Activated T-cell treated with anti-CD3 and anti-CD28 coated beads, Interleukin-2, amount 50 U/mL, for 1 hour (primary cell): ENCODE data around the gene LRRC75A.

Source experiments
- DNase-seq: peaks from one replicate; pipeline ENCODE4 v3.0.0-alpha.2; 2020

Gene LRRC75A

DNA sequence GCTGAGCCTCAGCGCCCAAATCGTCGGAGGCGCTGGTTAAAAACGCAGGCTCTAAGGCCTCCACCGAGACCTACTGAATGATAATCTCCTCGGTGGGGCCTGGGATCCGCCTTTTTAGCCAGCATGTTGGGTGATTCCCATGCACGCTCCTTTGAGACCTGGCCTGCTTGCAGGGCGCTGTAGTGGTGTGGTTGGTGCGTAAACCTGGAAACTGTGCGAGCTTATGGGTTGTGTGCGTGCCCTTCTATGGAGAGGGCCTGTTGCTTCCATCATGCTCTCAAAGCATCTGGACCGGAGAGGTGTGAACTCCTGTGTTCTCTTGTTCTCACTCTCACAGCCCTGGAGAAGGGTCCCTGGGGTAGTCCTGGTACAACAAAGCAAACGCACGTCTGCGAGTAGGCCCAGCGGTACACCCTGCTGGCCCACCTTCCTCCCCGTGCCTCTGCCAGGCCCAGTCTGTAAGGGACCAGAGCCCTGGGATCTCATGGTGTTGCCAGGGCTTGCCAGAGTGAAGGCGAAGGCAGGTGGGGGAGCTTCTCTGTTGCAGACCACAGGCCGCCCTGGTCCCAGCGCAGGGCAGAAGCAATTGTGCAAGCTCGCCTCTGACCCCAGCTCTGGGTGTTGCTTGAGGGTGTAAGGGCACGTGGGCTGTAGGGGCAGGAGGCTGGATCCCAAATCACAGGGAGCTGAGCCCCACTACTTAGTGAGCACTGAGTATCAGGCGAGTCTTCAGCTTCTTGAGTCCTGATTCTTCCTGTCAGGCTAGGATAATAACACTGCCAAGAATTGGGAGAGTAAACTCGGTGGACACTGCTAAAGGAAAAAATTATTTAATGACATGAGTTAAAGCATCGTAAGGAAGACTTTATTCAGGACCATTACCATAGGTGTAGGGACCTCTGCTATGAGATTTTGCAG is 879 bp upstream of the LRRC75A start:
- DNase-seq = no peak

DNA sequence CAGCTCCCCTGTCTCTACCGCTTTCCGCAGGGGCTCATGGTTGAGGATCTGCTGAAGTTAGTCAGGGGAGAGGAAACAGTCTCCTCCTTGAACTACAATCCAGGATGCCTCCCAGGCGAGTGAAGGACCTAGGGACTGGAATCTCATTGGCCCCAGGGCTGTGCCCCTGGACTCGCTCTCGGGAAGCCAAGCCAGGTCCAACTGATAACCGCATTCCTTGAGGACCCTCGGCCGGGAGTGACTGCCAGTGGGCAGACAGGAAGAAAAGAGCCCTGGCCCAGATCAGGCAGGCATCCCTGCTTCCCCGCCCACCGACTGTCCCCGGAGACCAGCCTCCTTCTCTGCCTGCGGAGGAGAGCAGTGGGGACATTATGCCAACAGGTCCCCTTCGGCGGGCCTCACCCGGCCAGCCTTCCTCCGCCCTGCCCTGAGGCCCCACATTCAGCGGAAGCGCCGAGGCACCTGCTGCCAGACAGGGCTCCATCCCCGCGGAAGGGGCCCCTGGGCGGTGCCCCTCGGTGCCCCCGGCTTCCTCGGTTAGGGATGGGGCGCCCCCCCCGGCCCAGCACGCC is 776 bp downstream of the LRRC75A start:
- DNase-seq = no peak

DNA sequence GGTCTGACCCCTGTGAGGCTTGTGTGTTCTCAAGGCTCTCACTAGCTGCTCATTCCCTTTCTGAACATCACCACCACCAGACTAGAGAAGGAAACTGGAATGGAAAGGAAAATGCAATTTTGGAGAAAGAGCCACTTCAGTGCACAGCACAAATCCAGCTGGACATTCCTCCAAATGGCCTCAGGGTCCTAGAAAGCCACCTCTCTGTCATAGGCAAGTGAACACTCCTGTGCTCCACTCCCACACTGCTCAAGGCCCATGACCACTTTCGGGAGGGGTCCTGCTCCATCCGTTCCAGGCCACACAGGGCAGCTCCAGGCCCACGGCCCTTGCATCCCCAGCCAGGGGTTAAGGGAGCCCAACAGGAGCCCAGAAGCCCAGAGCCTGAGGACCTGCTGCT is 2.6 kb downstream of the LRRC75A start:
- no peak for DNase-seq

DNA sequence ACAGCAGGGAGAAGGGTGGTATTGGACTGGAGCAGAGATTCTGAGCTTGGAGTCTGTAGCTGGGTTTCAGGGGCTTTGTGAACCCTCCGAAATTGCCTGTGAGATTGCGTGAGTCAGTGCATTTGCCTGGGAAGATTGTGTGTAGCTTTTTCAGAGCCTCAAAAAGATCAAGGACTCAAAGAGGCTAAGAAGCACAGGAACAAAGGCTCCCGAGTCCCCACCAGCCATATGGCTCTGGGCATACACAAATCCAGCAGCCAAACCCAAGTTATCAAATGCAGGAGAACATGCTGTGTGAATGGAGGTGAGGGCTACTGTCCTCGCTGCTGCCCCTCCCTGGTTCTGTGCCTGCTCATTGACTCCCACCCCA is 3.0 kb downstream of the LRRC75A start:
- DNase-seq = no peak

DNA sequence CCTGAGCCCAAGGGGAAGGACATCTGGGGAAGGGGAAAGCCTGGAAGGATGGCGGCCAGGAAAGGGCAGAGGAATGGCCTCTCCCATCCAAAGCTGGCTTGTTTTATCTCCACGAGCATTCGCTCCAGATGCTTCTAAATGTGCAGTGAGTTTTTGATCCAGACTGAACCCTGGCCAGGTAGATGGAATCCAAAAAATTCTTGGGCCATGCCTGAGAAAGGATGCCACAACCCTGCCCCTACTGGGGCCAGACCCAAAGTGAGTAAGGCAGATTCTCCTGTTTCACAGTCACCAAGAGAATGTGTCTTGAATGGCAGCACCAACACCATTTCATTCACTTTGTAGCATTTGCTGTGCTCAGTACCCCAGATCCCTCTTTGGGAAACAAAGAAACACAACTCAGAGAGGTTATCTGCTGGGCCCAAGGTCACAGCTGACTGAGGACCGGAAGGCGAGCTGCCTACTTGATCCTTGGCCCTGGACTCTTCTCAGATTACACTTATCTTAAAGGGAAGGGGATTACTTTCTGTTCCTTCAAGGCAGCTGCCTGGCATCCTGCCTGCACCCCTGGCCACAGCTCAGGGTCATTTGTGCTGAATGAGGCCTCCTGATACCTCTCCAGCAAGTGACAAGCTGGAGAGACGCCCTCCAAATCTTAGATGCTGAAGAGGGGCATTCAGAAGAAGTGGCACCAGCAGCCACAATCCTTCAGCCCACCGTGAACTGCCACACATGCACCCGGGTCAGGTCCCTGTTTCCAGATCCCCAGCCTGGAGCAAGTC is 3.6 kb downstream of the LRRC75A start:
- no peak for DNase-seq

DNA sequence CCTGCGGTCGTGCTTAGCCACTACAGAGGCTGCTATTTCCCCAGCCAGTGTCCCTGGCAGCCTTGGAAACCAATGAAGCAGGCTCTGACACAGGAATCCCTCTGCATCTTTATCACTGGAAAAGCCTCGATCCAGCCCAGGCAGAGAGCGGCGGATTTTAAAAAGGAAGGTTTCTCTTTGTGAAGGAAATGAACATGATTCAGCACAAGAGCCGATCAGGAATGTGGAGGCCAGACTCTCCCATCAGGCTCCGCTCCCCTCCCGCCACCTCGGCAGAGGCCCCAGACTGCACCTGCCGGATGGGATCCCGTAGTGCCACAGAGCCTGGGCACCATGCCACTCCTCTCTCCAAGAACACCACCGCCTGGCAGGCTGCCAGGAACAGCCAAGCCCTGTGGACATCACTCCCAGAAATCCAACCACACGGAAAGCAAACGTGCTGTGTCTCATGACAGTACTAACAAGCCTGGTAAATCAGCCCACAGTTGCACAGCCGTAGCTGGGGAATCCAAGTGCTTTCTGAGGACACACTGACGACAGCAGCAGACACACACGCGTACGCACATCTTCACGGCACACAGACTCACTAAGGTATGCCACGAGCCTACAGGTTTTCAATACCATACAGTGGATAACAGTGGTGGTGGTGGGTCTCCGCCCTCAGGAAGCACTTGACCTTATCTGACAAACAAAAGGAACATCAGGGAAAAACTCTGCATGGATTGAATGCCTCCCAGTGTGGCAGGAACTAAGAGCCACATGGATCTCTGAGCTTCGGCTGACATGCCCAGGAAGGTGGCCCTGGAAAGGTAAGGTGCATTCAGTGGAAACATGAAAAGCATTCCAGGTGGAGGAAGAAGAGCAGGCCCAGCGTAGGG is 5.4 kb downstream of the LRRC75A start:
- no peak for DNase-seq

DNA sequence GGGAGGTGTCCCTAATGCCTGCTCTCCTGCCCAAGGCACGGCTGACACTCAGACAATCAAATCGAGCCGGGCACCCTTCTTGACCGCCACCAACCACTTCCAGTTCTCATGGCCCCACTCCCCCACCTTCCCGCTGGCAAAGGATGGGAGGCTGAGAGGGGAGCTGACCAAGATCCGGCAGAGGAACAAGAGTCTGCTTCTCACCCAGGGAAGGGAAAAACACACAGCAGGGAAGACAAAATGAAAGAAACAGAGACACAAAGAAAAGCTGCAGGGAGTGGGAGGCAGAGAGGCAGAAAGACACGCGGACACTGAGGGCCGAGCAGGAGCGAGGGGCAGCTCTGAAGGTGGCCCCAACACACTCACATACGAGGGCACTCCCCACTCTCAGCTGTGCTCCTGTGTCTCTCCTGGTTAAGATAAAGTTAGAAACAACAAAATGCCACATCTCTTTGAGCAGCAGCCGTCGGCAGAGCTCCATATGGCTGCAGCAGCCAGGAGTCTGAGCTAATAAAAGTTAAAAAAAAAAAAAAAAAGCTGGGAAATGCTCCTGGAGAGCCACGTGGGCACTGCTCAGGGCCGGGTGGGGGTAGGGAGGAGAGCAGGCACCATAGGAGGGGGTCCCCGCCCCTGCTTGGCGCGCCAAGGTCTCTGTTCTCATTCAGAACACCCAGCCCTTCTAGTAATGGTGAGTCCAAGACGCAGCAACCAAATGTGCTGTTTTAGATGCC is 7.4 kb downstream of the LRRC75A start:
- DNase-seq = no peak

DNA sequence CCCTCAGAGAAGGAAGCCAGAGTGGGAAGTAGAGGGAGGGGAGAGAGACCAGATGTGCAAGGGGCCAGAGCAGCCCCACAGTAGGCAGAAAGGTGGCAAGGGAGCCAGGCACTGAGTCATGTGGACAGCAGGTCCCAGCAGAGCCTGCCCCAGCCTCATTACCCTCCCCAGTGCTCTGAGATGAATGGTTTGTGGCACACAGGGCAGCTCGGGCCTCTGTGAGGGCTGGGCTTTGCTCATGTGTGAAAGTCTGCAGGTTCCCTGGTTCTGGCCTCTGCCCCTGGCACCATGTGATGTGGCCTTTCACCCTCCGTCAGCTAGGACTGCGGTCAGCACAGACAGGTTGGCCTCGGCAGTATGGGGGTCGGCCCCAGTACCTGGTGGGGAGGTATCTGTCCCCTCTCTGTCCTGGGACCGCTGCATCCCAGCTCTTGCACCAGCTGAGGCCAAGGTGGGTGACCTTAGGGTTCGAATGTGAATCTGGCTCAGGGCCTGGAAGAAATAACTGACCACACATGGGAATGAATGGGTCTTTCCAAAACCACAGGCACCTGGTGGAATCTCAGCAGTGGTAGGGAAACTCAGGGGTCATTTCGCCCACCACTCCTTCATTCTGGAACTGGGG is 8.9 kb downstream of the LRRC75A start:
- no peak for DNase-seq

- no peak for DNase-seq
Observed at GRCh38 chr17:16482253-16482652, 9.7 kb downstream of the LRRC75A start.

GRCh38 chr17:16480995-16481394 is 11.0 kb downstream of the LRRC75A start:
- DNase-seq = no peak

DNA sequence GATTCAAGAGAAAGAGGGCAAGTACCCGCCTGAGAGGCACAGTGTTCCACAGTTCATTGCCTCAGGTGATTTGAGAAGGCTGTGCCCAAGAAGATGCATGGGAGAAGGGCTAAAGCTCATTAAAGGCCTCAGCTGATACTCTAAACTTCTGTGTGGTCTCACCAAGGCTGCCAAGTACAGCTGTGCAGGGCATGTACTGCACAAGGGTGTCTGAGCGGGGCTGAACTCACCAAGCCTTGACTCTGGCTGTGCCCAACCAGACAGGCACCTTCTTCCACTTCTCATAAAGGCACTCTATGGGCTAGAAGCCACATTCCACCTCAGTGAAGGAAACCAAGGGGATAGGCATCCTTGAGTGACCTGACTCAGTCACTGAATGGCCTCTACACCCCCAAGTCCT is 12.7 kb downstream of the LRRC75A start:
- no peak for DNase-seq

DNA sequence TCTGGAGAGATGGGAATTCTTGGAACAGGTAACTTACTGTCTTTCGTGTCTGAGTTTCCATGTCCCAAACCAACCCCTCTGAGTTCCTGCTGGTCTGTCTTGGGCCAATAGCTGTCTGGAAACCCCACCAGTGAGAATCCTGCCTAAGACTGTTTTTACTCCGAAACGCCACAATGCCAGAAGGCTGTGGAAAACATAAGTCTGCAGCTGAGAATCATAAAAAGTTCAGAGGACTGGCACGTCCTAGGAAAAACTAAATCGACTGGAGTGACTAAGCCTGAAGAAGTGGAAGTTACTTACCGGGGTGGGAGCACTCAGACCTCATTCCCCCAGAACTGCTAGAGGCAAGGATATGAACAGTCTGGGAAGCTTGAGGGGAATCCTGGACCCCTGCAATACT is 13.3 kb downstream of the LRRC75A start:
- no peak for DNase-seq

DNA sequence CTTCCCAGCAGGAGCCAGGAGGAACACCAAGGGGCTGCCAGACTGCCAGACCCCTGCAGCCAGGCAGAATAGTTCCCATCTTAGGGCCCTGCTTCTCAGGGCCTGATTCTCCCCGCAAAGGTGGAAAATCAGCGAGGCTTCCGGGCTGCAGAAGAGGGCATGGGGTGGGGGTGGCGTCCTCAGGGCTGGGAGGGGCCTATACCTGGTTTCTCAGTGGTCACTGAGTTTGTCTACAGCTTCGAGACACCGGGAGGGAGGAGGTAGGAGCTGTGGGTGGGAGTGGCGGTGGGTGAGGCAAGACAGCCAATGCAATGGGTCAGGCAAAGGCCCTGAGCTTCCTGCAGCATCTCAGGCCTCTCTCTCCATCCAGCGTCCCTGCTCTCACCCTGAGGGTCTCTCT is 14.3 kb downstream of the LRRC75A start:
- DNase-seq = no peak

DNA sequence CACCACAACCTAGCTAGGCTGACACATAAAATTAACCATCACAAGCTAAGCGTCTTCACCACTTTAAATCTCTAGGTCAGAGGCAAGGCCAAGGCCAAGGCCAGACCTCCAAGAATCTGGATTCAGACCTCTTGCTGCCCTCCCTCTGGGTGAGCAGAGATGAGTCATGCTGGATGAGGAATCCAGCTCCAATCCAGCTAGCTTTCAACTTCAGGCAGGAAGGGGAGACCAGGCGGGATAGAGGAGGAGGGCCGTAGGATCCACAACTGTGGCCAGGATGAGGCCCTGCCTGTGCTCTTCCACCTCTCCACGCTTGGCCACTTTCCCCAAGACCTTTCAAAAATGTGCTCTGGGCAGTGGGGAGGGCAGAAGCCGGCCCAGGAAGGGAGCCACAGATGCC is 14.7 kb downstream of the LRRC75A start:
- DNase-seq = no peak

- no peak for DNase-seq
Observed at GRCh38 chr17:16475179-16475704, 16.8 kb downstream of the LRRC75A start.

- DNase-seq = no peak
Observed at GRCh38 chr17:16474012-16474725, 17.8 kb downstream of the LRRC75A start.

- DNase-seq = no peak
Observed at GRCh38 chr17:16473044-16474011, 18.7 kb downstream of the LRRC75A start.

DNA sequence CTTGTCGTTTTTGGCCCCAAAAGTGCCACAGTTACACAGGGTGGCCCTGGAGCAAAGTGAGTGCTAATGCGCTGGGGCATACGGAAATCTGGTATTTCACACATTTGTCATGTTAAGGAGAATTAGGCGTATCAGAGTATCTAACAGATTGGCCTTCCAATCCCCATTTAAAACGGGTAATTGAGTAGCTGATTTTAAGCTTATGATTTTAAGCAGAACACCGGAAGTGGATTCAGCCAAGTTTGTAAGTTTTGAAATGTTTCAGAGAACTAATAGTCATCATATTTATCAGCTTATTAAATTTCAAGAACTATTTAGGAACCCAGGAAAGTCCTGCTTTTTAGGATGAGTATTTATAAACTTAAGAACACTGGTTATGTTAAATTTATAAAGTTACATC is 19.5 kb downstream of the LRRC75A start:
- no peak for DNase-seq

- DNase-seq = no peak
Observed at GRCh38 chr17:16471295-16471694, 20.7 kb downstream of the LRRC75A start.
